Endodermal cell (in vitro differentiated cells): Measurements from ENCODE around the gene SLC24A3. TPM values are rescaled to one million over a fixed set of nuclear protein-coding genes. Genes with fewer than 3 reads are reported as not detected.

Source experiments
- DNase-seq: peaks from one replicate; pipeline ENCODE4 v3.0.0-alpha.2; 2017
- H3K27ac ChIP-seq: 2 replicates; pipeline ENCODE4 v1.5.1; 2013; ENCODE audit warnings: mild to moderate bottlenecking, low read depth, low read length, moderate library complexity
- H3K27me3 ChIP-seq: 2 replicates; pipeline ENCODE4 v1.6.1; 2013; ENCODE audit warnings: mild to moderate bottlenecking, low read length, moderate library complexity; ENCODE audit not compliant: insufficient read depth, control insufficient read depth, poor library complexity, severe bottlenecking
- H3K36me3 ChIP-seq: 2 replicates; pipeline ENCODE4 v1.7.0; 2013; ENCODE audit warnings: mild to moderate bottlenecking, low read length, moderate library complexity; ENCODE audit not compliant: control insufficient read depth, insufficient read depth
- H3K4me1 ChIP-seq: one replicate; pipeline ENCODE4 v1.7.0; 2013; ENCODE audit warnings: low read length; ENCODE audit not compliant: control insufficient read depth, insufficient read depth
- H3K4me3 ChIP-seq: 2 replicates; pipeline ENCODE4 v1.5.1; 2013; ENCODE audit warnings: mild to moderate bottlenecking, low read length, moderate library complexity
- H3K9ac ChIP-seq: 2 replicates; pipeline ENCODE4 v1.6.1; 2013; ENCODE audit warnings: mild to moderate bottlenecking, low read length, moderate library complexity; ENCODE audit not compliant: poor library complexity, severe bottlenecking; ENCODE audit errors: extremely low read depth
- H3K9me3 ChIP-seq: 2 replicates; pipeline ENCODE4 v1.6.1; 2013; ENCODE audit warnings: mild to moderate bottlenecking, low read length, moderate library complexity; ENCODE audit not compliant: control insufficient read depth
- H3K27ac Mint-ChIP-seq: 2 replicates; pipeline ENCODE4 v1.8.0; 2020; ENCODE audit warnings: mixed read lengths
- H3K27me3 Mint-ChIP-seq: 2 replicates; pipeline ENCODE4 v1.8.0; 2021; ENCODE audit warnings: mild to moderate bottlenecking, mixed read lengths; ENCODE audit not compliant: insufficient read depth
- H3K36me3 Mint-ChIP-seq: 2 replicates; pipeline ENCODE4 v1.8.0; 2020; ENCODE audit warnings: low read depth, mixed read lengths
- H3K4me1 Mint-ChIP-seq: 2 replicates; pipeline ENCODE4 v1.8.0; 2020; ENCODE audit warnings: mixed read lengths
- H3K4me3 Mint-ChIP-seq: 2 replicates; pipeline ENCODE4 v1.8.0; 2020; ENCODE audit warnings: mild to moderate bottlenecking, moderate library complexity, mixed read lengths
- H3K9me3 Mint-ChIP-seq: 2 replicates; pipeline ENCODE4 v1.8.0; 2020; ENCODE audit warnings: mild to moderate bottlenecking, mixed read lengths
- CTCF ChIP-seq: fragments of 200-600 bp; sonication (generic); conservative IDR thresholded peaks from 2 replicates; pipeline ENCODE4 v1.5.0; 2021; ENCODE audit warnings: antibody characterized with exemption, mild to moderate bottlenecking
- WGBS, 2 experiments: methylation state at CpG; one replicate each; pipeline versions ENCODE4 v1.1.5 to v1.1.7; 2013; ENCODE audit warnings: missing lambda C conversion rate in 2 of 2, mixed read lengths in 1 of 2; ENCODE audit not compliant: insufficient coverage in 1 of 2, insufficient read length in 1 of 2; 5-methylcytosine and 5-hydroxymethylcytosine counted together
- total RNA-seq, 2 donors: library from RNA; stranded (reverse); fragmentation: NEBNext Ultra II Directional in 1 of 2; extraction: Animal tissue kit (Norgen Biotek cat#: 25700) in 1 of 2; gene quantifications; 2 replicates in 1 of 2; 3 replicates in 1 of 2; pipeline ENCODE4 v1.2.1, GENCODE V29; 2021

Gene SLC24A3
- total RNA-seq, 2 donors from 2014 or later = 1.5 to 1.8 TPM

- Histone ChIP-seq H3K36me3 (no peaks in the 10 kb centered on the region), H3K4me3 (no peak overlapping the region), H3K9ac (no peak overlapping the region), H3K4me1 (no peaks in the 10 kb centered on the region), H3K27ac (no peak overlapping the region), H3K9me3 (no peaks in the 10 kb centered on the region), H3K27me3 (no peaks in the 10 kb centered on the region)
- no peak for DNase-seq
- Mint-ChIP-seq H3K9me3 (no peaks in the 10 kb centered on the region), H3K27ac (no peak overlapping the region), H3K27me3 (peaks cover 16% of the 10 kb centered on the region), H3K36me3 (no peaks in the 10 kb centered on the region), H3K4me1 (peaks cover 10% of the 10 kb centered on the region), H3K4me3 (no peak overlapping the region)
- 90% methylated on average over 2 to 4 of the region's 4 CpGs for WGBS, 2 experiments
- TF ChIP-seq CTCF = no peak
Observed at GRCh38 chr20:19723051-19723450, 510.6 kb downstream of the SLC24A3 start.

- no peaks in the 10 kb centered on the region for H3K9me3 ChIP-seq
- no peak overlapping the region for H3K27ac Mint-ChIP-seq
- H3K9me3 Mint-ChIP-seq = no peaks in the 10 kb centered on the region
- no peaks in the 10 kb centered on the region for H3K27me3 ChIP-seq
- no peak for DNase-seq
- no peaks in the 10 kb centered on the region for H3K36me3 Mint-ChIP-seq
- WGBS, 2 experiments = 87 to 94% methylated on average over 10 to 11 of the region's 11 CpGs
- TF ChIP-seq CTCF = no peak
- no peak overlapping the region for H3K4me3 ChIP-seq
- H3K4me1 ChIP-seq = no peaks in the 10 kb centered on the region
- H3K27me3 Mint-ChIP-seq = peaks cover 16% of the 10 kb centered on the region
- H3K27ac ChIP-seq = no peak overlapping the region
- no peak overlapping the region for H3K9ac ChIP-seq
- H3K36me3 ChIP-seq = no peaks in the 10 kb centered on the region
- peaks cover 5% of the 10 kb centered on the region for H3K4me1 Mint-ChIP-seq
- H3K4me3 Mint-ChIP-seq = no peak overlapping the region
Observed at GRCh38 chr20:19723813-19724430, 511.5 kb downstream of the SLC24A3 start.

GRCh38 chr20:19725373-19725772 is 512.9 kb downstream of the SLC24A3 start:
- Histone ChIP-seq H3K9me3 (no peaks in the 10 kb centered on the region), H3K27ac (no peak overlapping the region), H3K27me3 (no peaks in the 10 kb centered on the region), H3K4me1 (no peaks in the 10 kb centered on the region), H3K9ac (no peak overlapping the region), H3K36me3 (no peaks in the 10 kb centered on the region), H3K4me3 (no peak overlapping the region)
- H3K27me3 Mint-ChIP-seq = peaks cover 12% of the 10 kb centered on the region
- TF ChIP-seq CTCF = no peak
- DNase-seq = no peak
- WGBS, 2 experiments = 97 to 100% methylated on average over 3 to 4 of the region's 4 CpGs
- H3K9me3 Mint-ChIP-seq = no peaks in the 10 kb centered on the region
- H3K4me1 Mint-ChIP-seq = no peaks in the 10 kb centered on the region
- H3K27ac Mint-ChIP-seq = no peak overlapping the region
- no peak overlapping the region for H3K4me3 Mint-ChIP-seq
- no peaks in the 10 kb centered on the region for H3K36me3 Mint-ChIP-seq
